GM18507 (cell line): ENCODE data around the gene PTPRT.

ENCODE experiments used
- DNase-seq: peaks from one replicate; pipeline ENCODE4 v3.0.0; 2011; ENCODE audit warnings: low read depth; ENCODE audit not compliant: insufficient read length; ENCODE audit errors: extremely low spot score
- FAIRE-seq: peaks from 2 replicates; lab custom pipeline; 2011; peaks lifted over from hg19 to GRCh38; lab: Jason Lieb, UNC

The PTPRT gene

GRCh38 chr20:42336576-42336975 lies 853.1 kb downstream of the PTPRT start:
- FAIRE-seq, result no peak
- no peak for DNase-seq

- DNase-seq, result no peak
- no peak for FAIRE-seq
Observed at GRCh38 chr20:42319252-42320013, 870.3 kb downstream of the PTPRT start.

GRCh38 chr20:42313704-42314103 lies 876.0 kb downstream of the PTPRT start:
- DNase-seq, result no peak
- FAIRE-seq, result no peak

GRCh38 chr20:42309050-42309449 lies 880.7 kb downstream of the PTPRT start:
- DNase-seq (no peak), FAIRE-seq (no peak)

GRCh38 chr20:42308171-42308570 lies 881.5 kb downstream of the PTPRT start:
- FAIRE-seq (no peak), DNase-seq (no peak)

GRCh38 chr20:42295592-42295991 lies 894.1 kb downstream of the PTPRT start:
- FAIRE-seq (no peak), DNase-seq (no peak)

GRCh38 chr20:42294976-42295375 lies 894.7 kb downstream of the PTPRT start:
- DNase-seq (no peak), FAIRE-seq (no peak)

- DNase-seq (no peak), FAIRE-seq (no peak)
Observed at GRCh38 chr20:42281801-42282200, 907.9 kb downstream of the PTPRT start.

GRCh38 chr20:42276718-42277602 lies 912.7 kb downstream of the PTPRT start:
- no peak for FAIRE-seq

GRCh38 chr20:42274986-42275385 lies 914.7 kb downstream of the PTPRT start:
- FAIRE-seq (no peak), DNase-seq (no peak)

More at GRCh38 chr20:42276718-42277602, 912.7 kb downstream of the PTPRT start:
- DNase-seq, result no peak

GRCh38 chr20:42272516-42272915 lies 917.2 kb downstream of the PTPRT start:
- no peak for FAIRE-seq
- no peak for DNase-seq

- FAIRE-seq, result no peak
- DNase-seq, result no peak
Observed at GRCh38 chr20:42270539-42270938, 919.2 kb downstream of the PTPRT start.

- DNase-seq (no peak), FAIRE-seq (no peak)
Observed at GRCh38 chr20:42267793-42268384, 921.8 kb downstream of the PTPRT start.

- no peak for DNase-seq
- no peak for FAIRE-seq
Observed at GRCh38 chr20:42261766-42262270, 927.9 kb downstream of the PTPRT start.

- FAIRE-seq, result no peak
- no peak for DNase-seq
Observed at GRCh38 chr20:42260184-42260583, 929.5 kb downstream of the PTPRT start.

GRCh38 chr20:42259389-42259788 lies 930.3 kb downstream of the PTPRT start:
- FAIRE-seq, result no peak

GRCh38 chr20:42258564-42259302 lies 931.0 kb downstream of the PTPRT start:
- FAIRE-seq (no peak), DNase-seq (no peak)

More at GRCh38 chr20:42259389-42259788, 930.3 kb downstream of the PTPRT start:
- DNase-seq, result no peak

GRCh38 chr20:42255821-42256220 lies 933.9 kb downstream of the PTPRT start:
- FAIRE-seq, result no peak
- no peak for DNase-seq

GRCh38 chr20:42254673-42255072 lies 935.0 kb downstream of the PTPRT start:
- DNase-seq (no peak), FAIRE-seq (no peak)
